ENCODE measurements around the gene NDFIP1.

NDFIP1 gene

GRCh38 chr5:142095035-142095434 is 13.5 kb upstream of the NDFIP1 start:
- no peak for DNase-seq

GRCh38 chr5:142095651-142096330 is 12.8 kb upstream of the NDFIP1 start:
- DNase-seq, result no peak

- no peak for DNase-seq
Observed at GRCh38 chr5:142096382-142096781, 12.2 kb upstream of the NDFIP1 start.

GRCh38 chr5:142097681-142098080 is 10.9 kb upstream of the NDFIP1 start:
- DNase-seq, result no peak

DNA sequence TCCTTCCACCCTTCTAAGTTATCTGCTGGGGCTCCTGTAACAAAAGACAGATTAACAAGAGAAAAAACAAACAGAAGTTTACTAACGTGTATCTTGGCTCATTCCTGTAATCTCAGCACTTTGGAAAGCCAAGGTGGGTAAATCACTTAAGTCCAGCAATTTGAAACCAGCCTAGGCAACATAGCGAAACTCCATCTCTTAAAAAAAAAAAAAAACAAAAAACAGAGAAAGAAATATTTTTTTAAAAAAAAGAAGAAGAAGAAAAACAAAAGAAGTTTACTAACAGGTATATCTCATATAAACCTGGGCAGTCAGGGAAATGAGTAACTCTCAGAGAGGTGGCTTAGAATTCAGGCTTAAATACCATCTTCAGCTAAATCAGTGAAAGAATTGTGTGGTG is 10.3 kb upstream of the NDFIP1 start:
- DNase-seq, result no peak

DNA sequence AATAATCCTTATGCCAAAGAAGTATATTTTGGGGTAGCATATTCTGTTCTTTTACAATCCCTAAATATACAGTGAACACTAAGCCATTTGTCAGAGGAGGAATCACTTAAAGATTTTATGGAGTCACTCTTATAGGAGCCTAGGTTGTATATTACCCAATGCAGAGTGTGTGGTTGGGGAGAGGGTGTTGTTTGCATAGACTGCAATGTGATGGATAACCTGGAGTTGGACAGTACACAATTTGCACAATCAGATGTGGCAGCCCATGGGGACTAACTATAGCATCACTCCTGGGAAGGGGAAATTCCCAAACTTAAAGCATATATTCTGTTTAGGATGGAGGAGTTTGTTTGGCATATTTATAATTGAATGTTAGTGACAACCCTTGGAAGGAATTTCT is 9.6 kb upstream of the NDFIP1 start:
- DNase-seq, result no peak

- no peak for DNase-seq
Observed at GRCh38 chr5:142100307-142100706, 8.3 kb upstream of the NDFIP1 start.

GRCh38 chr5:142102980-142103740 is 5.4 kb upstream of the NDFIP1 start:
- DNase-seq, result no peak

DNA sequence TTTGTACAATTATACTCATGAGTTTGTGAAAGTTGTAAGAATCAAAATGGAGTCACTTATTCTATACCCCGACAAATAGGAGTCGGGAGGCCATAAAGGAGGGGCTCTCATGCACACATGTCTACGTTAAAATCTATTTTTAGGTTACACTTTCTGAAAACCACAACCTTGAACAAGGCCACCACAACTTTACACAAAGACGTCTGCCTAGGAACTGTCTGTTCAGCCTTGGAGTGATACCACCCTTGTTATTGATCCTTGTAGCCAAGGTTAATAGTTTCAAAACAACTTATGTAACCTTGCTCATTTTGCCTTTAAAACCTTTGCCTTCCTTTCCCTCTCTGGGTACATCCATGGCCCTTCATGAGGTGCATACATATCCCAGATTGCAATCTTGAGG is 4.1 kb upstream of the NDFIP1 start:
- DNase-seq, result no peak

- peak; percentile 78 for DNase-seq
Observed at GRCh38 chr5:142106061-142106460, 2.5 kb upstream of the NDFIP1 start.

DNA sequence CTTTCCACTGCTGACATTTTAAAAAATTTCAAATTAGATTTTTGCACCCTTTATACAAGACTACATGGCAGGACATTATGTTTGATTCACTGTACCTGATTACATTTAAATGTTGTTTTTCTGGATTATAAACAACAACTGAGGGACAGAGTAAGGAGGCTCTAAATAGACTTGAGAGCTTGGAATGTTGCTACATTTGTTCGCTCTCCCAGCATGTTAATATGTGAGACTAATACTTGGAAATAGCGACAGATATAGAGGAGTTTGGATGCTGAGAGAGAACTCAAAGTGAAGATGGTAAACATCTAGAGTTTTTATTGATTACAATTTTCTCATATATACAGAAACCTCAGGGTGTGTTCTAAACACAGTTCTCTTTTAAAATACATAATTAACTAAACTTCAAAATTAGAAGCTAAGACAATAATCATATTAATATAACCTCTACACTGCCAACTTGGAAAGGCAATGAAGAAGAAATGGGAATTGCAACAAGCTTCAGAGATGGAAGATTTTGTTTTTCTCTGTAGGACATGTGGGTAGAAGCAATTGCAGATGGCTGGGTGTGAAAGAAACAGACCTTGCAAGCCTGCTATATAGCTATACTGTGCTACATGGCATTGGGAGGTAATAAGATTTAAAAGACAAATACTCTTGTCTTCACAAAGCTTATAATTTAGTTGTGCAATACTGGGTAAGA is 1.4 kb upstream of the NDFIP1 start:
- no peak for DNase-seq

- DNase-seq, result no peak
Observed at GRCh38 chr5:142107736-142108431, 695 bp upstream of the NDFIP1 start.

- peak; percentile 81 for DNase-seq
Observed at GRCh38 chr5:142109331-142110045, 909 bp downstream of the NDFIP1 start.

DNA sequence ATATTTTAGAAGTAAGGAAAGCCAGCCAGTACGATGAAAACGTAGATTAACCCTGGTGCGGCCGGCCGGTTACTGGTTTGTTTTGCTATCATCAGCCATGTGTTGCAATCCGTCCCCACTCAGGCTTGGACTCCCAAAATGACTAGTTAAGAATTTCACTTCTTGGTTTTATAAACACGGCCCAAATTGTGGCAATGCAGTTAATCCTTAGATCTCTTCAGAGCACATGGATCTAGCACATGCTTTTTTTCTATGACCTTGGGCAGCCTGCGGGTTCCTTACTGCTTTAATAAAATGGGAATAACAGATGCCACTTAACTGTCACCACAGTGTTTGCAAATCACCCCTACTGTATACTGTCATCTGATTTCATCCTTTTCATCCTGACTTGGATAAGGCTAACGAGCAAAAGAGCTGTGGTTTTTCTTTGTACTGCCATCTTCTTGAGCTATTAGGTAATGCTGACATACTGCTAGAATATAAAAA is 1.5 kb downstream of the NDFIP1 start:
- peak; percentile 71 for DNase-seq

DNA sequence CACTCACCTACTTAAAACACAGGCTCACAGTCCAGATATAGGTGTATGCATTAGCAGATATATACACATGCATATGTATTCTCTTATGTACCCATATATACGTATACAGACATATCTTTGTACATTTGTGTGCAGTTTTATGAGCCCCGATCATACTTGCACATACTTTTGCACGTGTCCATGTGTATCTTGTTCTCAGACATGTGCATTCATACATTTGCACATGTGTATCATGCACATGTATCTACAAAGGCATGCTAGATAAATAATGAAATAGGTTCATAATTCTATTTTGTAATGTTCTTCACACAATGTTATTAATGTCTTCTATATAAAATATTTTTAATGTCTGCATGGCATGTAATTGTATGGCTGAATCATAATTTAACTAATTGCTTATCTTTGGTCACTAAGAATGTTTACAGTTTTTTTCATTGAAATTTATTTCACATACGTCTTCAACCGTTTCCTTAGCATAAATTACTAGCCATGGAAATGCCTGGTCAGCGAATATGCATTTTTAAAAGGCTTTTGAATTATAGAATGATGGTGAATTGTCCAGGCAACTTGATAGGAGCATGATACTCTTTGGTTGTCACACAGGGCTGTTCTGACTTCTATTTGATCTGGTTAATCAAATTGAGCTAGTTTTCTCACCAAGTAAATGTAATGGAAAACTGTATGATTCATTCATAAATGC is 2.6 kb downstream of the NDFIP1 start:
- DNase-seq, result no peak

GRCh38 chr5:142114687-142115086 is 6.1 kb downstream of the NDFIP1 start:
- DNase-seq, result no peak

- DNase-seq, result no peak
Observed at GRCh38 chr5:142115937-142116614, 7.5 kb downstream of the NDFIP1 start.

DNA sequence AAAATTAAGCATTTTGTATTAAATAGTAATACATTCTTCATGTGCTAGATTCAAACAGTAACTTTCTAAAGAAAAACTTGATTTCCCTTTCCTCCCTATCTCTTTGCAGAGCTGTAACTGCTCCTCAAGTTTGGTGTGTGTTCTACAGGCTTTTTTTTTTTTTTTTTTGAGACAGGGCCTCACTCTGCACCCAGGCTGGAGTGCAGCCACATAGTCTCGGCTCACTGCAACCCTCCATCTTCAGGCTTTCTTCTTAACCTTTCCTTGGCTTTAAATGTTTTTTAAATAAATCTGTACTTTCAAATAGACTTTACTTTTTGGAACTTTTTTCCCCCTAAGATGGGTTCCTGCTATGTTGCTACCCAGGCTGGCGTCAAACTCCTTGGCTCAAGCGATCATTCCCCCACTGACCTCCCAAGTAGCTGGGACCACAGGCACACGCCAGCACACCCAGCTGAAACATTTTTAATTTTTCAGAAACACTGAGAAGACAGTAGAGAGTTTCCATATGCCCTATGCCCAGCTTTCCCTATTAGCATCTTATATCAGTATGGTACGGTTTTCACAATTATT is 9.1 kb downstream of the NDFIP1 start:
- no peak for DNase-seq

DNA sequence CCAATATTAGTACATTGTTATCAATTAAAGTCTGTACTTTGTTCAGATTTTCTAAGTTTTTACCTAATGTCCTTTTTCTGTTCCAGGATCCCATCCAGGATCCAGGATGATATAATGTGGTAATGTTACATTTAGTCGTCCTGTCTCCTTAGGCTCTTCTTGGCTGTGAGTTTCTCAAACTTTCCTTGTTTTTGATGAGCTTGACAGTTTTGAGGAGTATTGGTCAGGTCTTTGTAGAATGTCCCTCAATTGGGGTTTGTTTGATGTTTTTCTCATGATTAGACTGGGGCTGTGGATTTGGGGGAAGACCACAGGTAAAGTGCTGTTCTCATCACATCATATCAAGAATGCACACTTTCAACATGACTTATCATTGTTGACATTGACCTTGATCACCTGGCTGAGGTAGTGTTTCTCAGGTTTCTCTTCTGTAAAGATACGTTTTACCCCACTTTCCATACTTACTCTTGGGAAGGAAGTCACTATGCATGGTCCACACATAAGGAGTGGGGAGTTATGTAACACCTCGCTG is 9.6 kb downstream of the NDFIP1 start:
- DNase-seq, result no peak

GRCh38 chr5:142119051-142119625 is 10.6 kb downstream of the NDFIP1 start:
- DNase-seq, result no peak
